HG02938 (cell line): ENCODE data around the gene PRSS22.

Experiments
- ATAC-seq: cut with Tn5 transposase; IDR thresholded peaks from one replicate; pipeline ENCODE4 v1.9.1; 2021; ENCODE audit warnings: mild to moderate bottlenecking, moderate library complexity; ENCODE audit not compliant: unreplicated experiment

PRSS22 gene

DNA sequence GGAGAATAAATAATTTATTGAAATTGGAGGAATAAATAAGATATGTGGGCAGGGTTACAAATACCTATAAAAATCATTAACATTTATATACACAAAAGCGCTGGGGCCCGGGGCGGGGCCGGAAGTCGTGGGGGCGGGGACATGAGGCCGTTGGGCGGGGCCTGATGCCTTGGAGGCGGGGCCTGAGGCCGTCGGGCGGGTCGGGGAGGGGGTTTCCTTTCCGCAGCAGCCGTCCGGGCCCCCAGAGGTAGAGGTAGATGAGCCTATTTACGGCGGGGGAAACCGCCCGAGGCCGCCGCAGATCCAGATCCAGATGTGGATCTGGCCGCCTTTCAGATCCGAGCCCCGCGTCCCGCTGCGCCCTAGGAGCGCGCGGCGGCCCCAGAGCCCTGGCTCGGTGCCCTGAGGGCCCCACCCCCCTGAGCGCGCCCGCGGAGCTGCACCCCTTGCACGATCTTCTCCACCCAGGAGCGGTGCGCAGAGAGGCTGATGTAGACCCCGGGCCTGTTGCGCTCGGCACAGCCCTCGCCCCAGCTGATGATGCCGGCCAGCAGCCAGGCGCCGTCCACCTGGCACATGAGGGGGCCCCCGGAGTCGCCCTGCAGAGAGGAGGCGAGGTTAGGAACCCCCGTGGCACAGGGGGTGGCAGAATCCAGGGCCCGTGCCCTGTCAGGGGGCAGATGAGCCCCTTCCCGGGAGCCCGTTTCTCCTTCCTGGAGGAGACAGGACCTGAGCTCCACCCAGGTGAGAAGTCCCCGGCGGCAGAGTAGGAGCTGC is 5.1 kb downstream of the PRSS22 start:
- ATAC-seq, result no peak

DNA sequence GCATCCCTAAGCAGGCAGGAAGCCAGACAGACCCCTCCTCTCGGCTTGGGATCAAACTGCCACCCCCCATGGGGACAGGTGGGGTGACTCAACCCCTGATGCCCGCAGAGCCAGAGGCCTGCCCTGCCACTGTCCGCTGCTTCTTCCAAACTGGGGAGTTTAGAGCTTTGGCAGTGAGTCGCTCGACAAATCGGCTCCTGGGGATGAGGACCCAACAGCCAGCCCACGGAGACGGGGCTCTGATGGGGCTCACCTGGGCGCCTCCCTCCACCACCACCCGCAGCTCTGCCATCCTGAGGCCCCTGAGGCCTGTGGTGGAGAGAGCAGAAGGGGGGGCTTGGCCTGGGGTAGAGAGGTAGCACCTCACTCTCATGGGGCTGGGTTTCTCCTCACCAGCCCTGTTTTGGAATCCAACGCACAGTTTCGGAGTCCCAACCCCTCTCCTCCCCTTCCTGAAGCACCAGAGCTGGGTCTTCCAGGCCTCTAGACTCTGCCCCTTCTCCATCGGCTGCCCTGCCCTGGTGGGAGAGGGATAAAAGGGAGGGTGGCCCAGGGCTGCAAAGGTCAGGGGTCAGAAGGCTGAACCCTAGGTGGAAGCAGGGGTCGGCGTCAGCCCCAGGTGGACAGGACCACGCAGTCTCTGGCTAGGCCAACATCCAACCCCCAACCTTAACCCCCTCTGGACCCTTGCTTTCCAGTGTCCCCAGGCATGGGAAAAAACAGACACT is 5.8 kb downstream of the PRSS22 start:
- no peak for ATAC-seq

DNA sequence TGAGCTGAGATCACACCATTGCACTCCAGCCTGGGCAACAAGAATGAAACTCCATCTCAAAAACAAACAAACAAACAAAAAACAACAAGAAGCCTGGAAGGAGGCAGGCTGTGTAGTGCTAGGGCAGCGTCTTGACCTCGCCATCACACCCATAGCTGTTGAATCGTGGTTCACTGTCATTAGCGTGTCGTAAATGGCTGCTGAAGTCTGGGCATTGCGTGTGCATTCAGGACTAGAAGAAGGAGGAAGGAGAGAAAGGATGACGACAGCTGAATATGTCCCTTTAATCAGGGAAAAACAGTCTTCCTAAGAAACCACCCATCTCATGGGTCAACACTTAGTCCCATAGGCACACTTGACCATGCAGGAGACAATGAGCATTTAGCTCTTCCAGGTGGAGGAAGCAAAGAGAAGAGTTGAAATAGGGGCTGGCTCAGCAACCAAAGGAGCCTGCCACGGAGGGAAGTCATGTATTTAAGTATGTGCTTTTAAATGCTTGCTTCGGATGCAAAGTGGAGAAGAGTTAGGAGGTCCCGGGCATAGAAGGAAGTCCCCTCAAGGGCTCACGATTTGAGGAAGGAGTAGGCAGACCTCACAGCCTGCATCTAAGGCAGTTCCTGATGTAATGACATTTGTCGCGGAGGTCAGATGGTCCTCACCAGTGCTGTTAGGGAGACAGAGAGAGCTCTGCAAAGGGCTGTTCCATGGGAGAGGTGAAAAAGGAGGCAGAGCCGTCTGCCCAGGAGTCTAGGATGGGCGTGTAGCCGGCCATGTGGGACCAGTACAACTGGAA is 8.8 kb downstream of the PRSS22 start:
- no peak for ATAC-seq

- ATAC-seq, result no peak
Observed at GRCh38 chr16:2846511-2847310, 11.3 kb downstream of the PRSS22 start.

GRCh38 chr16:2845116-2845515 is 12.9 kb downstream of the PRSS22 start:
- no peak for ATAC-seq

DNA sequence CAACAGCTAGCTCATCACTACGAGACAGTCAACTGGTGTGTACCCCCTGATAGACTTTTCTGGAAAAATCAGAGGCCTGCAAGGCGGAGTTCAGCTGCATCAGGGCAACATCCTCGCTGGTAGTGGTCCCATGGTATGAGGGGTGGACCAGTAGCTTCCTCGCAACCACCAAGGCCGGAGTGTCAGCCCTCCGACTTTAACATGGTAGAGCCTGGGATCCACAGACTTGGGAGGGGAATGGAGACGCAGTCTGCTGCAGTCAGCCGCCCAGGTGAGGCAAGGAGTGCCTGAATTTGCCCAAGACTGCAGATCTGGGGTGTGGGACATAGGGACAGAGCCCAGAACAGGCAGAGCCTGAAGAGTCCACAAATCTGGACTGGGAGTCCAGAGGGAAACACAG is 14.4 kb downstream of the PRSS22 start:
- ATAC-seq, result no peak

- ATAC-seq, result no peak
Observed at GRCh38 chr16:2842340-2843000, 15.5 kb downstream of the PRSS22 start.

- no peak for ATAC-seq
Observed at GRCh38 chr16:2841606-2842339, 16.2 kb downstream of the PRSS22 start.

DNA sequence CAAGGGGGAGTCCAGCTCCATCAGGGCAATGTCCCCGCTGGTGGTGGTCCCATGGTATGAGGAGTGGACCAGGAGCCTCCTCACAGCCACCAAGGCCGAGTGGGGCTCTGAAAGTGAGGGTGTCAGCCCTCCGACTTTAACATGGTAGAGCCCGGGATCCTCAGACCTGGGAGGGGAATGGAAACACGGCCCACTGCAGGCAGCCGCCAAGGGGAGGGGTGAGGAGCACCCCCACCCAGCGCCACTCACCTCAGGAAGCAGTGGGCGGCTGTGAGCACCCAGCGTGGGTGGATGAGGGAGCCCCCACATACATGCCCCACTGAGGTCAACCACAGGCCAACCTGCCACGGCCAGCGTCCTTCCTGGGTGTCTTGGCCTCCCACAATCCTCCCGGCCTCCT is 17.1 kb downstream of the PRSS22 start:
- no peak for ATAC-seq

- no peak for ATAC-seq
Observed at GRCh38 chr16:2839650-2840450, 18.1 kb downstream of the PRSS22 start.

GRCh38 chr16:2838928-2839327 is 19.0 kb downstream of the PRSS22 start:
- ATAC-seq, result no peak

- no peak for ATAC-seq
Observed at GRCh38 chr16:2836646-2837508, 21.1 kb downstream of the PRSS22 start.

GRCh38 chr16:2835638-2836493 is 22.1 kb downstream of the PRSS22 start:
- ATAC-seq, result no peak

GRCh38 chr16:2834968-2835367 is 23.0 kb downstream of the PRSS22 start:
- ATAC-seq, result no peak

GRCh38 chr16:2833776-2834175 is 24.2 kb downstream of the PRSS22 start:
- ATAC-seq, result no peak

GRCh38 chr16:2831203-2831602 is 26.8 kb downstream of the PRSS22 start:
- no peak for ATAC-seq

DNA sequence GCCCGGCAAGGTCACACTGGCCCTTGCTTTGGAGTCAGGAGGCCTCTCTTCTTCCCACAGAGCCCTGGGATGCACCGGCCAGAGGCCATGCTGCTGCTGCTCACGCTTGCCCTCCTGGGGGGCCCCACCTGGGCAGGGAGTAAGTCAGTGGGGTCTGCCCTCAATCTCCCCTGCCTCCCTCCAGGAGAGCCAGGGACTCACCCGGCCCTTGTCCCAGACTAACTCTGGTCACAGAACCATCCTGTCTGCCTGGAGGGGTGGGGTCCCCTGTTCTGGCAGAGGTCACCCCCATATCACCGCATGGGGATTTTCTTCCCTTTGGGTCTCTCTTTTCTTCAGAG is 27.6 kb downstream of the PRSS22 start:
- no peak for ATAC-seq
